GM13977 (cell line): ENCODE measurements around the gene FCHO2.

Experiments
- DNase-seq: peaks from one replicate; pipeline ENCODE4 v3.0.0; 2012; ENCODE audit warnings: low spot score
- in situ Hi-C: fragments of 300-500 bp; cut with MboI; formaldehyde crosslinking; loops from one replicate; pipeline ENCODE4 v1.12.0; 2022; ENCODE audit warnings: low sequenced_read_pairs, low pct_unique_long_range_greater_than_20kb, mixed read lengths, inconsistent platforms; ENCODE audit not compliant: unreplicated experiment
- TF ChIP-seq, protein P1 (sequence below): IDR thresholded peaks from 2 replicates; pipeline ENCODE4 v1.5.1; 2012; ENCODE audit warnings: mild to moderate bottlenecking, control low read depth; ENCODE audit not compliant: insufficient read depth; ENCODE audit errors: extremely low read depth, missing control alignments

FCHO2 gene

DNA sequence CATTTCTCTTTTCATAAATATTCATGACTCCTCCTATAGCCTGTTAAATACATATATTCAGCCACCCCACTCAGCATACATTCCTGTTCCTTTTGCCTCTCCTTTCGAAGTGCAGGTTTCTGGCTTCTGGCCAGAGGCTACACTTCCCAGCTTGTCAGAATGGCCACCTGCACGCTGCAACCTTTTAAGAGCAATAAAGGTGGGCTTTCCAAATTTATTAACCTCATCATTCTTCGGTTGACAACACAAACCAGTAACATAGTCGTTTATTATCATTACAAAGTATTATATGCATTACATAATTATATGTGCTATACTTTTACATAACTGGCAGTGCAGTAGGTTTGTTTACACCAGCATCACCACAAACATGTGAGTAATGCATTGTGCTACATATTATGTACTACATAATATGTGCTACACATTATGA lies 148.0 kb downstream of the FCHO2 start:
- in situ Hi-C loops, result no loop called here
- TF ChIP-seq, protein P1, sequence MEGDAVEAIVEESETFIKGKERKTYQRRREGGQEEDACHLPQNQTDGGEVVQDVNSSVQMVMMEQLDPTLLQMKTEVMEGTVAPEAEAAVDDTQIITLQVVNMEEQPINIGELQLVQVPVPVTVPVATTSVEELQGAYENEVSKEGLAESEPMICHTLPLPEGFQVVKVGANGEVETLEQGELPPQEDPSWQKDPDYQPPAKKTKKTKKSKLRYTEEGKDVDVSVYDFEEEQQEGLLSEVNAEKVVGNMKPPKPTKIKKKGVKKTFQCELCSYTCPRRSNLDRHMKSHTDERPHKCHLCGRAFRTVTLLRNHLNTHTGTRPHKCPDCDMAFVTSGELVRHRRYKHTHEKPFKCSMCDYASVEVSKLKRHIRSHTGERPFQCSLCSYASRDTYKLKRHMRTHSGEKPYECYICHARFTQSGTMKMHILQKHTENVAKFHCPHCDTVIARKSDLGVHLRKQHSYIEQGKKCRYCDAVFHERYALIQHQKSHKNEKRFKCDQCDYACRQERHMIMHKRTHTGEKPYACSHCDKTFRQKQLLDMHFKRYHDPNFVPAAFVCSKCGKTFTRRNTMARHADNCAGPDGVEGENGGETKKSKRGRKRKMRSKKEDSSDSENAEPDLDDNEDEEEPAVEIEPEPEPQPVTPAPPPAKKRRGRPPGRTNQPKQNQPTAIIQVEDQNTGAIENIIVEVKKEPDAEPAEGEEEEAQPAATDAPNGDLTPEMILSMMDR, result no peak
- no peak for DNase-seq

DNA sequence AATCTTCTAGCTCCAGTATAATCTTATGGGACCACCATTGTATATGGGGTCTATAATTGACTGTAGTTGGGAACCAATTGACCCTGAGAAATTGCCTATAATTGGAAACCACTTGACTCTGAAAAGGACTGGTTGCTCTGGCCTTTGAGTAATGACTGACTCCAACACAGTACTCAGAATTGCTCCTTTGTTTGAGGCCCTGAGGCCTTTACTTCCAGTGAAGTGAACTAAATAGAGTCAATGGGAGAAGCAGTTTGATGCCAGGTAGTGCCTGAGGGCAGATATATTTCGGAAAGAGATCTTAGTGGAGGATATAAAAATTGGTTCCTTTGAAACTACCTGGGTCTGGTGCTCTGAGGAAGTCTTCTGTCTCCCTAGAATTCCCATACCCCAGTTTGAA lies 148.5 kb downstream of the FCHO2 start:
- DNase-seq, result no peak
- TF ChIP-seq, protein P1, result no peak
- in situ Hi-C loops, result no loop called here

DNA sequence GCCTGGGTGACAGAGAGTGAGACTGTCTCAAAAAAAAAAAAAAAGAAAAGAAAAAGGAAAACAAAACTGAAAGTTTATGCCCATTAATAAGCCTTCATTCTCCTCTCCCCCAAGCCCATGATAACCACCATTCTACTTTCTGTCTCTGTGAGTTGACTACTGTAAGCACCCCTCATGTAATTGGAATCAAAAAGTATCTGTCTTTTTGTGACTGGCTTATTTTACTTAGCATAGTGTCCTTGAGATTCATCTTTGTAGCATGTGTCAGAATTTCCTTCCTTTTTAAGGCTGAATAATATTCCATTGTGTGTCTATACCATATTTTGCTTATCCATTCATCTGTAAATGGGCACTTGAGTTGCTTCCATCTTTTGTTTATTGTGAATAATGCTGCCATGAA lies 150.5 kb downstream of the FCHO2 start:
- in situ Hi-C loops, result no loop called here
- no peak for DNase-seq
- TF ChIP-seq, protein P1, result no peak

DNA sequence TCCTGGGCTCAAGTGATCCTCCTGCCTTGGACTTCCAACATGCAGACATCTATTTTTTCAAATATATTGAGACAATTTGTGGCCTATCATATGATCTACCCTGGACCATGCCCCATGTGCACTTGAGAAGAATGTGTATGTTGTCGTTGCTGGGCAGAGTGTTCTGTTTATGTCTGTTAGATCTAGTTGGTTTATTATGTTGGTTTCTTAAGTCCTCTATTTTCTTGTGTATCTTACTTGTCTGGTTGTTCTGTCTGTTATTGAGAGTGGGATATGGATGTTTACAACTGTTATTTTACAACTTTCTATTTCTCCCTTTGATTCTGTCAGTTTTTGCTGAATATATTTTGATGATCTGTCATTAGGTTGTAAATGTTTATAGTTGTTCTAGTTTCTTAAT lies 154.3 kb downstream of the FCHO2 start:
- no peak for DNase-seq
- TF ChIP-seq, protein P1, result no peak
- in situ Hi-C loops, result no loop called here

DNA sequence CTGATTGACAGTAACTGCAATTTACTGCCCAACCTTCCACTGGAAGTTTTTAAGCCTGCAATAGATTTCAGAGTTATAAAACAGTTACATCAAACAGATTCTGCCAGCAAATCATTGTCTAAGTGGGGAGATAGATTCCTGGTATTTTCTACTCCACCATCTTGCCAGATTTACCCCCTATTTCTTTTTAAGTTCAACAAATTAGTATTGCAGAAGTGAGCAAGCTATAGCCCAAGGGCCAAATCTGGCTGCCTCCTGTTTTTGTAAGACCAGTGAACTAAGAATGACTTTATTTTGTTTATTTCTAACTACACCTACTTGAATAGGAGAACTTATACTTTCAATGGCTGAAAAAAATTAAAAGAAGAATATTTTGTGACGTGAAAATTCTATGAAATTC lies 155.7 kb downstream of the FCHO2 start:
- TF ChIP-seq, protein P1, result no peak
- in situ Hi-C loops, result no loop called here
- no peak for DNase-seq

DNA sequence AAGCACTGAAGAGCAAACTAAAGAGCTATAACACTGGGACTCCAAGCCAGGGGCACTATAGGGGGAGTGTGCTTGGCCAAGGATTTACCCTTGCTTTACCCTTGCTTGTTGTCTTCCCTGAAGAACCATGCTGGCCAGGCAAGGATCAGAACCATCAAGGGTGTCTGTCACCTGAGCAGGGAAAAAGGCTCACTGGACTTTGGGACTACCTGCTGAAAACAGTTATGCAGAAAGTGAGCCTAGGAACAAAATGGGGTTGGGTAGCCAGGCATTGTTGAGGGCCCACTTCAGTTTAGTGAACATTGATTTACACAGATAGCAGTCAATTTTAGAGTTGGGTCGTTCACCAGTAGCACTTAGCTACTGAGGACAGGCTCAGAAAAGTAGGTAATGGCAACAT lies 156.5 kb downstream of the FCHO2 start:
- in situ Hi-C loops, result no loop called here
- no peak for DNase-seq
- TF ChIP-seq, protein P1, result no peak
